Measurements from ENCODE around the gene SH3BP5L. TPM values are rescaled to one million over a fixed set of nuclear protein-coding genes. Genes with fewer than 3 reads are reported as not detected.

Gene SH3BP5L
- total and polyA plus RNA-seq, 2 of the 13 experiments (the other 11 are each of a cell fraction or from before 2014, with no cell fraction given) = 10.3 to 14.9 TPM

DNA sequence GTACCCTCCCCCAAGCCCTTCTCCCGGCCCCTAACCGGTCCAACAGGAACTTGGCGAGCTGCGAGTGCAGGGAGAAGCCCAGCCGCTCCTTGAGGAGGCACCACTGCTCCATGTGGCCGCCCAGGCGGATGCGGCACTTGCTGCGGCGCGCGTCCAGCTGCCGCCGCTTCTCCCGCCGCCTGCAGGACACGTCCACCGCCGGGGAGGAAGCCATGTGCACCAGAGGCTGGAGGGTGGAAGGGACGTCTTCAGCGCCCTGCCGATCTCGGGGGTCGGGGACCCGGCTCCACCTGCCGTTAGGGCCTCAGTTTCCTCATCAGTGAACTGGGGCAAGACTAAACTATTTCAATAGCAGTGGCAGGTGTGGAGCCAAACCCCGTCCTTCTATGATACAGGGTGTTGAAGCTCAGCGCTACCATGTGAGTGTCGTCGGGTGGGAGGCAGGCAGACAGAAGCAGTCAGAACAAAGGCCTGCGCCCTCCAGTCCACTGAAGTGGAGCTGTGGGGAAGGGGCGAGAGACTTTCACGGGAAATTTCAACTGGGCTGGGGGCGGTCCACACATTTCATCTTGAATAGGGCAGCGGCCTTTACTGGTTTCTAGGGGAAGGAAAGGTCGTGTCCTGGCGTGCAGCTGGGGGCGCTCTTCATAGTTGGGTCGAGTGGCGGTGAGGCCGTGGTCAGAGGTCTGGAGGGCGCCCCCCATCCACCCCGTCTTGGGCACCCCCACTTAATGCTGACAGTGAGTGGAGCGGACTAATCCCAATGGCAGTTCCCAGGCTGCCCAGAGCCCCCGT, 32.6 kb upstream of the SH3BP5L start:
- Histone ChIP-seq H3K9me3 (ENCODE audit: low read length) (no peaks in the 10 kb centered on the region), H3K4me1 (ENCODE audit: insufficient read depth, low read length) (peaks cover 44% of the 10 kb centered on the region), H3K79me2 (ENCODE audit: insufficient read depth, low read length) (peaks cover 18% of the 10 kb centered on the region), H2AFZ (ENCODE audit: low read length) (no peak overlapping the region), H3K9ac (ENCODE audit: insufficient read depth, low read depth, low read length) (peak overlapping the region; percentile 87), H3K27me3 (ENCODE audit: control insufficient read depth in 1 of 2, insufficient read depth in 2 of 2, low read length in 2 of 2) (no peaks in the 10 kb centered on the region; a peak in 1 of 5 replicates), H3K36me3 (replicated peaks in 1 of 2; ENCODE audit: control insufficient read depth in 1 of 2, insufficient read depth in 2 of 2, low read length in 2 of 2) (peaks cover 7 to 31% of the 10 kb centered on the region in 2 experiments), H3K4me2 (ENCODE audit: low read depth, low read length) (peak overlapping the region; percentile 97), H4K20me1 (ENCODE audit: insufficient read depth, low read length) (no peaks in the 10 kb centered on the region), H3K27ac (ENCODE audit: extremely low read length, insufficient read depth, low read length) (peak overlapping the region; percentile 79), H3K4me3 (replicated peaks in 1 of 3; ENCODE audit: insufficient read depth in 1 of 3, low read depth in 2 of 3, low read length in 3 of 3) (peak overlapping the region; percentile 62 to 87 (median 83))
- DNase-seq (ENCODE audit: low spot score) (peak; percentile 63), ATAC-seq (peak; percentile 60), FAIRE-seq (no peak)
- ChIA-PET CTCF (ENCODE audit: low intra/inter-chr PET ratio, low total read pairs) (interaction anchor here (0.7 to 1.0 kb wide), 2 partner anchors 15 to 17 kb away, joined by 3 read pairs; no protein-coding TSS in a partner anchor), POLR2A (interaction anchor here (0.6 to 3.5 kb wide), 8 partner anchors 15 to 107 kb away, joined by 3 to 83 read pairs (median 7); partner anchors contain the start of genes SH3BP5L and ZNF672)
- WGBS (ENCODE audit: low lambda C conversion rate) = 33% methylated on average over 32 of the region's 45 CpGs
- intact Hi-C loops (cut with micrococcal nuclease; ENCODE audit: unreplicated experiment) (loop anchor here (2.0 kb wide), 1 partner anchor 49 kb away; the partner anchor contains the start of gene PGBD2), in situ Hi-C loops (cut with HindIII; ENCODE audit: extremely low pct_ligation_motif_present, low pct_unique_long_range_greater_than_20kb) (no loop called here)
- BruUV-seq (replicated peaks) = no TSS peak
- no peak; the same call in 1 of the 2 replicates for TF ChIP-seq ZNF563 (CRISPR knock-in tag; IDR thresholded peaks at IDR 0.05)
- no peak for TF ChIP-seq FOXP1 (IDR thresholded peaks at IDR 0.05)
- TF ChIP-seq FOXP1 (CRISPR knock-in tag; IDR thresholded peaks at IDR 0.05) = no peak
- TF ChIP-seq, protein P1, sequence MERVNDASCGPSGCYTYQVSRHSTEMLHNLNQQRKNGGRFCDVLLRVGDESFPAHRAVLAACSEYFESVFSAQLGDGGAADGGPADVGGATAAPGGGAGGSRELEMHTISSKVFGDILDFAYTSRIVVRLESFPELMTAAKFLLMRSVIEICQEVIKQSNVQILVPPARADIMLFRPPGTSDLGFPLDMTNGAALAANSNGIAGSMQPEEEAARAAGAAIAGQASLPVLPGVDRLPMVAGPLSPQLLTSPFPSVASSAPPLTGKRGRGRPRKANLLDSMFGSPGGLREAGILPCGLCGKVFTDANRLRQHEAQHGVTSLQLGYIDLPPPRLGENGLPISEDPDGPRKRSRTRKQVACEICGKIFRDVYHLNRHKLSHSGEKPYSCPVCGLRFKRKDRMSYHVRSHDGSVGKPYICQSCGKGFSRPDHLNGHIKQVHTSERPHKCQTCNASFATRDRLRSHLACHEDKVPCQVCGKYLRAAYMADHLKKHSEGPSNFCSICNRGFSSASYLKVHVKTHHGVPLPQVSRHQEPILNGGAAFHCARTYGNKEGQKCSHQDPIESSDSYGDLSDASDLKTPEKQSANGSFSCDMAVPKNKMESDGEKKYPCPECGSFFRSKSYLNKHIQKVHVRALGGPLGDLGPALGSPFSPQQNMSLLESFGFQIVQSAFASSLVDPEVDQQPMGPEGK (CRISPR knock-in tag; IDR thresholded peaks at IDR 0.05) = no peak
- TF ChIP-seq, protein P2, sequence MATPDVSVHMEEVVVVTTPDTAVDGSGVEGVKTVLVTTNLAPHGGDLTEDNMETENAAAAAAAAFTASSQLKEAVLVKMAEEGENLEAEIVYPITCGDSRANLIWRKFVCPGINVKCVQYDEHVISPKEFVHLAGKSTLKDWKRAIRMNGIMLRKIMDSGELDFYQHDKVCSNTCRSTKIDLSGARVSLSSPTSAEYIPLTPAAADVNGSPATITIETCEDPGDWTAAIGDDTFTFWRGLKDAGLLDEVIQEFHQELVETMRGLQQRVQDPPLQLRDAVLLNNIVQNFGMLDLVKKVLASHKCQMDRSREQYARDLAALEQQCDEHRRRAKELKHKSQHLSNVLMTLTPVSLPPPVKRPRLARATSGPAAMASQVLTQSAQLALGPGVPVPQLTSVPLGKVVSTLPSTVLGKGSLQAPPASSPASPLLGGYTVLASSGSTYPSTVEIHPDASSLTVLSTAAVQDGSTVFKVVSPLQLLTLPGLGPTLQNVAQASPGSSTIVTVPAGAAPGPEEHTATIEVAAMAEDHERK (CRISPR knock-in tag; IDR thresholded peaks at IDR 0.05; ENCODE audit: low read depth) = no peak
- no peak for TF ChIP-seq ZBTB42 (CRISPR knock-in tag; IDR thresholded peaks at IDR 0.05)
- TF ChIP-seq ZFP82 (CRISPR knock-in tag; IDR thresholded peaks at IDR 0.05; ENCODE audit: borderline replicate concordance) = peak; percentile 74; the same call in 1 of the 2 replicates
- TF ChIP-seq AGO2 (optimal IDR thresholded peaks at IDR 0.05; ENCODE audit: low read depth, low read length) = peak; percentile 75
- TF ChIP-seq NKX3-1 (CRISPR knock-in tag; IDR thresholded peaks at IDR 0.05) = no peak
- TF ChIP-seq ZNF768 (CRISPR knock-in tag; IDR thresholded peaks at IDR 0.05) = 0 out of 2 replicates have a peak, but pooled peaks have one; percentile 17
- no peak for TF ChIP-seq KLF11 (CRISPR knock-in tag; IDR thresholded peaks at IDR 0.05)
- no peak for TF ChIP-seq ZNF614 (CRISPR knock-in tag; IDR thresholded peaks at IDR 0.05; ENCODE audit: borderline replicate concordance)
- TF ChIP-seq PHF20 (CRISPR knock-in tag; IDR thresholded peaks at IDR 0.05) = no peak
- TF ChIP-seq, protein P3, sequence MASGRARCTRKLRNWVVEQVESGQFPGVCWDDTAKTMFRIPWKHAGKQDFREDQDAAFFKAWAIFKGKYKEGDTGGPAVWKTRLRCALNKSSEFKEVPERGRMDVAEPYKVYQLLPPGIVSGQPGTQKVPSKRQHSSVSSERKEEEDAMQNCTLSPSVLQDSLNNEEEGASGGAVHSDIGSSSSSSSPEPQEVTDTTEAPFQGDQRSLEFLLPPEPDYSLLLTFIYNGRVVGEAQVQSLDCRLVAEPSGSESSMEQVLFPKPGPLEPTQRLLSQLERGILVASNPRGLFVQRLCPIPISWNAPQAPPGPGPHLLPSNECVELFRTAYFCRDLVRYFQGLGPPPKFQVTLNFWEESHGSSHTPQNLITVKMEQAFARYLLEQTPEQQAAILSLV (CRISPR knock-in tag; IDR thresholded peaks at IDR 0.05; ENCODE audit: borderline replicate concordance) = no peak
- TF ChIP-seq MZF1 (CRISPR knock-in tag; IDR thresholded peaks at IDR 0.05; ENCODE audit: borderline replicate concordance) = no peak; the same call in 1 of the 2 replicates
- TF ChIP-seq ZNF776 (CRISPR knock-in tag; IDR thresholded peaks at IDR 0.05) = peak; percentile 40; the same call in 1 of the 2 replicates
- TF ChIP-seq HES4 (CRISPR knock-in tag; IDR thresholded peaks at IDR 0.05; ENCODE audit: borderline replicate concordance) = no peak
- TF ChIP-seq, protein P4, sequence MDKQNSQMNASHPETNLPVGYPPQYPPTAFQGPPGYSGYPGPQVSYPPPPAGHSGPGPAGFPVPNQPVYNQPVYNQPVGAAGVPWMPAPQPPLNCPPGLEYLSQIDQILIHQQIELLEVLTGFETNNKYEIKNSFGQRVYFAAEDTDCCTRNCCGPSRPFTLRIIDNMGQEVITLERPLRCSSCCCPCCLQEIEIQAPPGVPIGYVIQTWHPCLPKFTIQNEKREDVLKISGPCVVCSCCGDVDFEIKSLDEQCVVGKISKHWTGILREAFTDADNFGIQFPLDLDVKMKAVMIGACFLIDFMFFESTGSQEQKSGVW (CRISPR knock-in tag; IDR thresholded peaks at IDR 0.05; ENCODE audit: borderline replicate concordance) = no peak
